Sigmoid colon (tissue), 7 donors: ENCODE data around the gene POMC. TPM values are rescaled to one million over a fixed set of nuclear protein-coding genes. Genes with fewer than 3 reads are reported as not detected.
"Not testable (repeated sequence)": the region's sequence is repeated elsewhere in the genome, so short reads cannot be mapped to it uniquely, and the experiment has no call there.

Source experiments
- DNase-seq: peaks from one replicate; pipeline ENCODE4 v3.0.0-alpha.2; 2019
- H3K27ac ChIP-seq, 4 donors: fragments of 200-600 bp; sonication (generic); one replicate each; pipeline ENCODE4 v1.5.1; 2016 to 2019; ENCODE audit warnings: mild to moderate bottlenecking in 1 of 4
- H3K27me3 ChIP-seq, 3 donors: fragments of 200-600 bp; sonication (generic); one replicate each; pipeline ENCODE4 v1.5.1; 2019; ENCODE audit warnings: mild to moderate bottlenecking in 1 of 3
- H3K36me3 ChIP-seq, 4 donors: fragments of 200-600 bp; sonication (generic); one replicate each; pipeline ENCODE4 v1.5.1; 2016 to 2019
- H3K4me1 ChIP-seq, 4 donors: fragments of 200-600 bp; sonication (generic); one replicate each; pipeline ENCODE4 v1.5.1; 2017 to 2019
- H3K4me3 ChIP-seq, 4 donors: fragments of 200-600 bp; sonication (generic); one replicate each; pipeline ENCODE4 v1.5.1; 2017 to 2019; ENCODE audit warnings: mild to moderate bottlenecking in 2 of 4, moderate library complexity in 1 of 4
- H3K9me3 ChIP-seq, 4 donors: fragments of 200-600 bp in 3 of 4; sonication (generic) in 3 of 4; one replicate each; pipeline versions ENCODE4 v1.5.1 to v1.6.1; 2013 to 2019
- CTCF ChIP-seq, 4 experiments: fragments of 450-650 bp in 3 of 4; fragments of 200-600 bp in 1 of 4; IDR thresholded peaks; one replicate each; pipeline ENCODE4 v1.5.1; 2016 to 2019; ENCODE audit warnings: antibody characterized with exemption in 4 of 4, mild to moderate bottlenecking in 3 of 4, moderate library complexity in 2 of 4
- EP300 ChIP-seq, 4 donors: sonication (generic); formaldehyde crosslinking; IDR thresholded peaks; one replicate each; pipeline ENCODE4 v1.6.1; 2017; ENCODE audit warnings: antibody characterized with exemption in 4 of 4
- POLR2A ChIP-seq, 2 donors: fragments of 450-650 bp; IDR thresholded peaks; one replicate each; pipeline ENCODE4 v1.6.1; 2016; ENCODE audit warnings: antibody characterized with exemption in 2 of 2, mild to moderate bottlenecking in 2 of 2, moderate library complexity in 2 of 2
- POLR2AphosphoS5 ChIP-seq, 4 donors: sonication (generic); formaldehyde crosslinking; IDR thresholded peaks; one replicate each; pipeline ENCODE4 v1.6.1; 2017; ENCODE audit warnings: antibody characterized with exemption in 4 of 4
- WGBS, 2 donors: extraction: QIAGEN DNeasy Blood & Tissue Kit; methylation state at CpG; one replicate each; pipeline ENCODE4 v1.1.7; 2013; 5-methylcytosine and 5-hydroxymethylcytosine counted together
- intact Hi-C: fragments of 100-400 bp; cut with DNase I; formaldehyde crosslinking; loops from one replicate; pipeline ENCODE4 v1.15.1; 2023
- polyA plus RNA-seq, 3 donors: library from polyadenylated mRNA; stranded (reverse); fragments of 200-250 nt; gene quantifications; one replicate each; pipeline ENCODE4 v1.2.3, GENCODE V29; 2013
- total RNA-seq, 4 donors: library from RNA; depleted of rRNA; stranded (reverse); fragments of >200 nt; gene quantifications; one replicate each; pipeline ENCODE4 v1.1.0, GENCODE V29; 2016
- donor health status: healthy with polysubstance abuse.
- donor health status: Bipolar disorder and iron deficiency.
- donor health status: healthy.

Gene POMC
- total and polyA plus RNA-seq, 7 donors: 0.69 to 34.2 (median 18.1) TPM

DNA sequence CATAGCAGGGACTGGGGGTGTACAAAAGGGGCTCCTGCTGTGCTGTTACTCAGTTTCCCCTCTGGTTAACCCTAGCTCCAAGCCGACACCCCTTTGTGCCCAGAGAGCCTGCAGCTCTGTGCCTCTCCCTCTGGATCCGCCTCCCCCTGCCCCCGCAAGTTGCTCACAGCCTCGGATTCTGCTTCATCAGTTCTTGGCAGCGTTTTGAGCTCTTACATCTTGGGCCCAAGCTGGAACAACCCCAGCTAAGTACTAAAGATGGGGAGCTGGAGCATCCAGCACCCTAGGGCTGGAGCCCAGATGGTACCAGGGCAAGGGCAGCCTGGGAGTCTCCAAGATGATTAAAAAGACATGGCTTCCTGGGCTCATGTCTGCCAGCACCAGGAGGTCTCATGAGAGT is 40.7 kb downstream of the POMC start:
- H3K27ac ChIP-seq: no peak overlapping the region
- TF ChIP-seq EP300 (IDR thresholded peaks at IDR 0.05) (no peak), POLR2AphosphoS5 (IDR thresholded peaks at IDR 0.05) (no peak), POLR2A (IDR thresholded peaks at IDR 0.05) (no peak), CTCF (IDR thresholded peaks at IDR 0.05) (no peak)
- 79 to 85% methylated on average over 5 of the region's 5 CpGs for WGBS, 2 donors
- no peak overlapping the region for H3K4me3 ChIP-seq
- peaks cover 0 to 16% (median 4%) of the 10 kb centered on the region in 3 donors for H3K27me3 ChIP-seq
- intact Hi-C loops: loop anchor here (5.0 kb wide), 1 partner anchor 85 kb away; the partner anchor contains the start of gene EFR3B
- H3K4me1 ChIP-seq: peaks cover 0 to 4% (median 1%) of the 10 kb centered on the region in 4 donors
- no peaks in the 10 kb centered on the region for H3K36me3 ChIP-seq
- no peaks in the 10 kb centered on the region for H3K9me3 ChIP-seq
- no peak for DNase-seq

- not testable (repeated sequence) for H3K9me3 ChIP-seq, H3K36me3 ChIP-seq, H3K4me1 ChIP-seq, H3K4me3 ChIP-seq, H3K27ac ChIP-seq, DNase-seq
- WGBS, 2 donors: 96 to 98% methylated on average over 3 of the region's 3 CpGs
- peaks cover 0 to 10% (median 4%) of the 10 kb centered on the region in 3 donors for H3K27me3 ChIP-seq
- intact Hi-C loops: loop anchor here (5.0 kb wide), 1 partner anchor 85 kb away; the partner anchor contains the start of gene EFR3B
These were observed 41.3 kb downstream of the POMC start for GRCh38 chr2:25127071-25127470.

DNA sequence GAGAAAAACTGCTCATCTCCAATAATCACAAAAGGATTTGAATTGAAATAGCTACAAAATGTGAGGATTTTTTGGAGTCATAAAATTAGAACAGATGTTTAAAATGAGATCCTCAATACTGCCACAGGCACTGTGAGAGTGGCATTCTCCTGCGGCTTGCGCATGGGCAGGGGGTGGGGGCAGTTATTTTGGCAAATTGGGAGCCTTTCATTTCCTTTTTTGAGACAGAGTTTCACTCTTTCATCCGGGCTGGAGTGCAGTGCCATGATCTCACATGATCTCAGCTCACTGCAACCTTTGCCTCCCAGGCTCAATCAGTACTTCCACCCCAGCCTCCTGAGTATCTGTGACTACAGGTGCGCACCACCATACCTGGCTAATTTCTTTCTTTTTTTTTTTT is 42.4 kb downstream of the POMC start:
- Histone ChIP-seq H3K27ac (no peak overlapping the region), H3K27me3 (no peaks in the 10 kb centered on the region), H3K4me1 (peaks cover 0 to 4% (median 1%) of the 10 kb centered on the region in 4 donors), H3K9me3 (no peaks in the 10 kb centered on the region), H3K36me3 (no peaks in the 10 kb centered on the region), H3K4me3 (no peak overlapping the region)
- WGBS, 2 donors: 82 to 84% methylated on average over 4 of the region's 4 CpGs
- intact Hi-C loops: loop anchor here (5.0 kb wide), 1 partner anchor 84 kb away; the partner anchor contains the start of gene EFR3B
- DNase-seq: no peak
- no peak for TF ChIP-seq EP300 (IDR thresholded peaks at IDR 0.05)
- no peak for TF ChIP-seq CTCF (IDR thresholded peaks at IDR 0.05)
- TF ChIP-seq POLR2A (IDR thresholded peaks at IDR 0.05): no peak
- TF ChIP-seq POLR2AphosphoS5 (IDR thresholded peaks at IDR 0.05): no peak

DNA sequence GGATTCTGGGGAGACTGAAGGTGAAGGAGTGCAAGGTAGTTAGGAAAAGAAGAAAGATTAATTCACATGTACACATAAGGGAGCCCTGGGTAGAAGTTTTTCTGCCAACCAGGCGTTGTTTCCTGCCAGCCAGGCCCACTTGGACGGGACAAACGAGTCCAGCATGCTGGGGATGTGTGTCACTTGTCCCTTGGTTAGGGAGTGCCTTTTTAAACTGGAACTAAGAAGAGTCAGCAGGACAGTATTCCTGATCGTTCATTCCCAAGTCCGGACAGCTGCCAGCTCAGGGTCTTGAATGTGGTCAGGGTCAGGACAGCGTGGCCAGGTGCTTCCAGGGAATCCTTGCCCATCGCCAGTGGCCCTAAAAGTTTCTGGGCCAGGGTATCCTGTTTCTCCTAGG is 43.2 kb downstream of the POMC start:
- Histone ChIP-seq H3K4me1 (peaks cover 0 to 4% (median 1%) of the 10 kb centered on the region in 4 donors), H3K9me3 (no peaks in the 10 kb centered on the region), H3K27me3 (no peaks in the 10 kb centered on the region), H3K27ac (no peak overlapping the region), H3K4me3 (no peak overlapping the region), H3K36me3 (no peaks in the 10 kb centered on the region)
- WGBS, 2 donors: 86 to 90% methylated on average over 7 of the region's 7 CpGs
- no peak for DNase-seq
- intact Hi-C loops: loop anchor here (5.0 kb wide), 1 partner anchor 83 kb away; the partner anchor contains the start of gene EFR3B
- TF ChIP-seq POLR2AphosphoS5 (IDR thresholded peaks at IDR 0.05) (no peak), POLR2A (IDR thresholded peaks at IDR 0.05) (no peak), EP300 (IDR thresholded peaks at IDR 0.05) (no peak), CTCF (IDR thresholded peaks at IDR 0.05) (no peak)

- intact Hi-C loops: no loop called here
- WGBS, 2 donors: 75 to 85% methylated on average over 5 of the region's 5 CpGs
- H3K27ac ChIP-seq: no peak overlapping the region
These were observed 44.7 kb downstream of the POMC start for GRCh38 chr2:25123682-25124081.

More at GRCh38 chr2:25123682-25124081, 44.7 kb downstream of the POMC start:
- Histone ChIP-seq H3K27me3 (no peaks in the 10 kb centered on the region), H3K9me3 (no peaks in the 10 kb centered on the region), H3K4me1 (peaks cover 0 to 4% (median 0%) of the 10 kb centered on the region in 4 donors), H3K4me3 (no peak overlapping the region), H3K36me3 (no peaks in the 10 kb centered on the region)
- TF ChIP-seq POLR2A (IDR thresholded peaks at IDR 0.05): no peak
- no peak for TF ChIP-seq EP300 (IDR thresholded peaks at IDR 0.05)
- no peak for TF ChIP-seq POLR2AphosphoS5 (IDR thresholded peaks at IDR 0.05)
- TF ChIP-seq CTCF (IDR thresholded peaks at IDR 0.05): no peak
- no peak for DNase-seq
